DOHH2 (cell line): ENCODE measurements around the gene TAX1BP3.

Source experiments
- H3F3A ChIP-seq: fragments of 200-600 bp; sonication (generic), shearing (Covaris generic); 2 replicates; pipeline ENCODE4 v1.6.0; 2016; ENCODE audit warnings: antibody characterized with exemption, mild to moderate bottlenecking; ENCODE audit not compliant: control insufficient read depth, insufficient read depth
- H3K27ac ChIP-seq: fragments of 200-600 bp; sonication (generic); 2 replicates; pipeline ENCODE4 v1.5.1; 2014; ENCODE audit warnings: low read depth, mild to moderate bottlenecking, low read length, moderate library complexity
- H3K27me3 ChIP-seq: fragments of 200-600 bp; sonication (generic); 2 replicates; pipeline ENCODE4 v1.6.1; 2014; ENCODE audit warnings: mild to moderate bottlenecking, low read length, mixed read lengths; ENCODE audit not compliant: control insufficient read depth
- H3K36me3 ChIP-seq: fragments of 200-600 bp; sonication (generic); 2 replicates; pipeline ENCODE4 v1.6.1; 2014; ENCODE audit warnings: mild to moderate bottlenecking, low read length, moderate library complexity, mixed read lengths; ENCODE audit not compliant: control insufficient read depth
- H3K4me1 ChIP-seq: fragments of 200-600 bp; sonication (generic); 2 replicates; pipeline ENCODE4 v1.6.1; 2014; ENCODE audit warnings: mild to moderate bottlenecking, low read length, mixed read lengths; ENCODE audit not compliant: control insufficient read depth
- H3K4me2 ChIP-seq: fragments of 200-600 bp; sonication (generic); 2 replicates; pipeline ENCODE4 v1.6.0; 2014; ENCODE audit warnings: mild to moderate bottlenecking, low read length, moderate library complexity
- H3K4me3 ChIP-seq: fragments of 200-600 bp; sonication (generic); 2 replicates; pipeline ENCODE4 v1.5.1; 2014; ENCODE audit warnings: mild to moderate bottlenecking, low read length, mixed read lengths
- H3K79me2 ChIP-seq: fragments of 200-600 bp; sonication (generic); 2 replicates; pipeline ENCODE4 v1.6.1; 2014; ENCODE audit warnings: mild to moderate bottlenecking, low read length, mixed read lengths; ENCODE audit not compliant: control insufficient read depth
- H3K9me2 ChIP-seq: fragments of 200-600 bp; sonication (generic); replicated peaks from 2 replicates; pipeline ENCODE4 v1.6.1; 2014; ENCODE audit warnings: mild to moderate bottlenecking, low read length, mixed read lengths; ENCODE audit not compliant: control insufficient read depth
- H3K9me3 ChIP-seq: fragments of 200-600 bp; sonication (generic); 2 replicates; pipeline ENCODE4 v1.6.1; 2014; ENCODE audit warnings: antibody characterized with exemption, low read length, mixed read lengths; ENCODE audit not compliant: control insufficient read depth, insufficient read depth
- H4K20me1 ChIP-seq: fragments of 200-600 bp; sonication (generic); 2 replicates; pipeline ENCODE4 v1.6.0; 2014; ENCODE audit warnings: low read depth, mild to moderate bottlenecking, antibody characterized with exemption, low read length, moderate library complexity; ENCODE audit not compliant: control insufficient read depth, insufficient read depth
- CTCF ChIP-seq: fragments of 200-600 bp; sonication (generic); IDR thresholded peaks from one replicate; pipeline ENCODE4 v1.5.1; 2014; ENCODE audit warnings: antibody characterized with exemption, mild to moderate bottlenecking, low read depth, low read length; ENCODE audit not compliant: poor library complexity, severe bottlenecking
- EZH2phosphoT487 ChIP-seq: fragments of 200-600 bp; sonication (generic); IDR thresholded peaks from 2 replicates; pipeline ENCODE4 v1.6.1; 2017; ENCODE audit warnings: borderline replicate concordance, mild to moderate bottlenecking, antibody characterized with exemption, low read length, moderate library complexity, mixed read lengths

TAX1BP3 gene

GRCh38 chr17:3621146-3621720 lies 47.1 kb downstream of the TAX1BP3 start:
- no peaks in the 10 kb centered on the region for H4K20me1 ChIP-seq
- no peaks in the 10 kb centered on the region for H3K27me3 ChIP-seq
- no peak overlapping the region for H3K27ac ChIP-seq
- TF ChIP-seq EZH2phosphoT487: no peak
- no peak for TF ChIP-seq CTCF
- no peaks in the 10 kb centered on the region for H3K4me1 ChIP-seq
- no peak overlapping the region for H3K4me3 ChIP-seq
- no peaks in the 10 kb centered on the region for H3K9me2 ChIP-seq
- no peaks in the 10 kb centered on the region for H3F3A ChIP-seq
- peaks cover 25% of the 10 kb centered on the region; the same call in 1 of the 2 replicates for H3K36me3 ChIP-seq
- H3K9me3 ChIP-seq: no peaks in the 10 kb centered on the region
- H3K4me2 ChIP-seq: no peak overlapping the region
- no peaks in the 10 kb centered on the region for H3K79me2 ChIP-seq

- Histone ChIP-seq H3K9me3 (no peaks in the 10 kb centered on the region), H4K20me1 (no peaks in the 10 kb centered on the region), H3K79me2 (no peaks in the 10 kb centered on the region), H3K4me1 (no peaks in the 10 kb centered on the region), H3K9me2 (no peaks in the 10 kb centered on the region), H3K27ac (no peak overlapping the region), H3K4me3 (no peak overlapping the region), H3K27me3 (no peaks in the 10 kb centered on the region), H3F3A (no peaks in the 10 kb centered on the region), H3K4me2 (no peak overlapping the region), H3K36me3 (peaks cover 21% of the 10 kb centered on the region; the same call in 1 of the 2 replicates)
- no peak for TF ChIP-seq EZH2phosphoT487
- TF ChIP-seq CTCF: no peak
These were observed 53.1 kb downstream of the TAX1BP3 start for GRCh38 chr17:3615160-3615870.

GRCh38 chr17:3613124-3613523 lies 55.3 kb downstream of the TAX1BP3 start:
- Histone ChIP-seq H3K36me3 (peaks cover 27% of the 10 kb centered on the region), H3K4me3 (no peak overlapping the region)
- no peak for TF ChIP-seq EZH2phosphoT487

More at GRCh38 chr17:3613124-3613523, 55.3 kb downstream of the TAX1BP3 start:
- Histone ChIP-seq H3K4me1 (no peaks in the 10 kb centered on the region), H3K9me3 (no peaks in the 10 kb centered on the region), H3K27ac (no peak overlapping the region), H3K27me3 (no peaks in the 10 kb centered on the region), H3F3A (no peaks in the 10 kb centered on the region), H3K4me2 (no peak overlapping the region), H3K9me2 (no peaks in the 10 kb centered on the region), H3K79me2 (no peaks in the 10 kb centered on the region), H4K20me1 (no peaks in the 10 kb centered on the region)
